HepG2 (cell line): Measurements from ENCODE around the gene AGAP1. TPM values are rescaled to one million over a fixed set of nuclear protein-coding genes. Genes with fewer than 3 reads are reported as not detected.

ENCODE experiments used
- ATF3 ChIP-seq: sonication (generic); formaldehyde crosslinking; IDR thresholded peaks from 2 replicates; pipeline ENCODE4 v1.4.0; 2020; ENCODE audit warnings: missing genetic modification reagents
- CBX1 ChIP-seq: IDR thresholded peaks from one replicate; pipeline ENCODE4 v1.6.1; 2016; ENCODE audit warnings: antibody characterized with exemption, low read depth
- CEBPG ChIP-seq: IDR thresholded peaks from 2 replicates; pipeline ENCODE4 v1.6.1; 2016
- FOXA3 ChIP-seq: IDR thresholded peaks from 2 replicates; pipeline ENCODE4 v1.6.1; 2016; ENCODE audit warnings: missing genetic modification reagents, missing compliant biosample characterization
- GABPB1 ChIP-seq: IDR thresholded peaks from 2 replicates; pipeline ENCODE4 v1.6.1; 2016; ENCODE audit warnings: mild to moderate bottlenecking, missing genetic modification reagents, moderate library complexity, missing compliant biosample characterization
- GATA4 ChIP-seq: sonication (generic); IDR thresholded peaks from 2 replicates; pipeline ENCODE4 v1.6.1; 2016; ENCODE audit warnings: antibody characterized with exemption, low read depth, borderline replicate concordance
- JDP2 ChIP-seq: sonication (generic); formaldehyde crosslinking; IDR thresholded peaks from 2 replicates; pipeline ENCODE4 v1.8.1; 2022; ENCODE audit warnings: missing genetic modification reagents, borderline replicate concordance
- KAT7 ChIP-seq: IDR thresholded peaks from 2 replicates; pipeline ENCODE4 v1.6.1; 2018; ENCODE audit warnings: borderline replicate concordance, missing compliant biosample characterization
- KDM1A ChIP-seq: IDR thresholded peaks from 2 replicates; pipeline ENCODE4 v1.6.1; 2016; ENCODE audit warnings: missing compliant biosample characterization
- MZF1 ChIP-seq: sonication (generic); formaldehyde crosslinking; IDR thresholded peaks from 2 replicates; pipeline ENCODE4 v1.8.1; 2023; ENCODE audit warnings: mild to moderate bottlenecking, missing genetic modification reagents, borderline replicate concordance
- NFE2L2 ChIP-seq: fragments of 150-350 bp; IDR thresholded peaks from 2 replicates; pipeline ENCODE4 v1.6.1; 2014; ENCODE audit warnings: low read length
- NFYB ChIP-seq: sonication (generic); formaldehyde crosslinking; IDR thresholded peaks from 2 replicates; pipeline ENCODE4 v1.4.0; 2020; ENCODE audit warnings: missing genetic modification reagents
- PRDM10 ChIP-seq: sonication (generic); formaldehyde crosslinking; IDR thresholded peaks from 2 replicates; pipeline ENCODE4 v1.4.0; 2020; ENCODE audit warnings: low read depth, missing genetic modification reagents
- RARA ChIP-seq: IDR thresholded peaks from 2 replicates; pipeline ENCODE4 v1.6.1; 2016; ENCODE audit warnings: missing genetic modification reagents, missing compliant biosample characterization
- SAFB2 ChIP-seq: sonication (generic); formaldehyde crosslinking; IDR thresholded peaks from 2 replicates; pipeline ENCODE4 v1.5.1; 2020; ENCODE audit warnings: missing genetic modification reagents, low read depth, mild to moderate bottlenecking, borderline replicate concordance
- SMARCC2 ChIP-seq: fragments of 450-650 bp; IDR thresholded peaks from 2 replicates; pipeline ENCODE4 v1.6.1; 2017; ENCODE audit warnings: antibody characterized with exemption, mild to moderate bottlenecking
- ZBTB3 ChIP-seq: sonication (generic); formaldehyde crosslinking; IDR thresholded peaks from 2 replicates; pipeline ENCODE4 v1.4.0; 2020; ENCODE audit warnings: low read depth, mild to moderate bottlenecking, moderate library complexity, missing genetic modification reagents, borderline replicate concordance
- ZBTB8A ChIP-seq: sonication (generic); formaldehyde crosslinking; IDR thresholded peaks from 2 replicates; pipeline ENCODE4 v1.4.0; 2020; ENCODE audit warnings: mild to moderate bottlenecking, low read depth, missing genetic modification reagents, borderline replicate concordance
- ZFP82 ChIP-seq: sonication (generic); formaldehyde crosslinking; IDR thresholded peaks from 2 replicates; pipeline ENCODE4 v1.5.1; 2020; ENCODE audit warnings: mild to moderate bottlenecking, missing genetic modification reagents, borderline replicate concordance
- ZNF24 ChIP-seq: fragments of 450-650 bp; IDR thresholded peaks from 2 replicates; pipeline ENCODE4 v1.6.1; 2017; ENCODE audit warnings: antibody characterized with exemption, mild to moderate bottlenecking
- ZNF569 ChIP-seq: sonication (generic); formaldehyde crosslinking; IDR thresholded peaks from 2 replicates; pipeline ENCODE4 v1.5.0; 2020; ENCODE audit warnings: mild to moderate bottlenecking, missing genetic modification reagents, moderate library complexity, borderline replicate concordance
- ZNF749 ChIP-seq: sonication (generic); formaldehyde crosslinking; IDR thresholded peaks from 2 replicates; pipeline ENCODE4 v1.8.0; 2022; ENCODE audit warnings: mild to moderate bottlenecking, missing genetic modification reagents, moderate library complexity, borderline replicate concordance
- polyA plus RNA-seq, 8 experiments: library from polyadenylated mRNA; depleted of rRNA in 3 of 8; stranded (reverse) in 7 of 8; unstranded in 1 of 8; fragments of >200 nt; fragmentation: Illumina TruSeq in 4 of 8; extraction: Trizol in 4 of 8; gene quantifications; 2 replicates each; pipeline versions ENCODE4 v1.2.1 to v1.2.3, GENCODE V29; 2011 to 2016; ENCODE audit warnings: low read depth in 4 of 8, missing spikeins in 1 of 8, mixed read lengths in 1 of 8; ENCODE audit not compliant: insufficient read depth in 1 of 8
- total RNA-seq, 5 experiments: library from RNA; depleted of rRNA; stranded (reverse); fragments of >200 nt; fragmentation: Illumina TruSeq; extraction: Trizol; gene quantifications; 2 replicates each; pipeline ENCODE4 v1.2.3, GENCODE V29; 2016; ENCODE audit warnings: low read depth in 1 of 5
- TF ChIP-seq, protein P1 (sequence below): sonication (generic); formaldehyde crosslinking; IDR thresholded peaks from 2 replicates; pipeline ENCODE4 v1.8.1; 2023; ENCODE audit warnings: missing genetic modification reagents, inconsistent platforms, borderline replicate concordance
- TF ChIP-seq, protein P2 (sequence below): sonication (generic); formaldehyde crosslinking; IDR thresholded peaks from 2 replicates; pipeline ENCODE4 v1.5.1; 2020; ENCODE audit warnings: missing genetic modification reagents, mild to moderate bottlenecking, borderline replicate concordance
- TF ChIP-seq, protein P3 (sequence below): sonication (generic); formaldehyde crosslinking; IDR thresholded peaks from 2 replicates; pipeline ENCODE4 v1.5.0; 2020; ENCODE audit warnings: missing genetic modification reagents, mild to moderate bottlenecking, borderline replicate concordance

AGAP1 gene
- total and polyA plus RNA-seq, 2 of the 13 experiments (the other 11 are each of a cell fraction or from before 2014, with no cell fraction given), result 21.2 to 32.7 TPM

- TF ChIP-seq, protein P1, sequence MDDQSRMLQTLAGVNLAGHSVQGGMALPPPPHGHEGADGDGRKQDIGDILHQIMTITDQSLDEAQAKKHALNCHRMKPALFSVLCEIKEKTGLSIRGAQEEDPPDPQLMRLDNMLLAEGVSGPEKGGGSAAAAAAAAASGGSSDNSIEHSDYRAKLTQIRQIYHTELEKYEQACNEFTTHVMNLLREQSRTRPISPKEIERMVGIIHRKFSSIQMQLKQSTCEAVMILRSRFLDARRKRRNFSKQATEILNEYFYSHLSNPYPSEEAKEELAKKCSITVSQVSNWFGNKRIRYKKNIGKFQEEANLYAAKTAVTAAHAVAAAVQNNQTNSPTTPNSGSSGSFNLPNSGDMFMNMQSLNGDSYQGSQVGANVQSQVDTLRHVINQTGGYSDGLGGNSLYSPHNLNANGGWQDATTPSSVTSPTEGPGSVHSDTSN, result no peak
- TF ChIP-seq ZFP82 (CRISPR knock-in tag), result no peak
- TF ChIP-seq ZNF749, result no peak
- peak; percentile 63; the same call in 1 of the 2 replicates for TF ChIP-seq GATA4
- TF ChIP-seq NFE2L2, result no peak
- TF ChIP-seq, protein P2, sequence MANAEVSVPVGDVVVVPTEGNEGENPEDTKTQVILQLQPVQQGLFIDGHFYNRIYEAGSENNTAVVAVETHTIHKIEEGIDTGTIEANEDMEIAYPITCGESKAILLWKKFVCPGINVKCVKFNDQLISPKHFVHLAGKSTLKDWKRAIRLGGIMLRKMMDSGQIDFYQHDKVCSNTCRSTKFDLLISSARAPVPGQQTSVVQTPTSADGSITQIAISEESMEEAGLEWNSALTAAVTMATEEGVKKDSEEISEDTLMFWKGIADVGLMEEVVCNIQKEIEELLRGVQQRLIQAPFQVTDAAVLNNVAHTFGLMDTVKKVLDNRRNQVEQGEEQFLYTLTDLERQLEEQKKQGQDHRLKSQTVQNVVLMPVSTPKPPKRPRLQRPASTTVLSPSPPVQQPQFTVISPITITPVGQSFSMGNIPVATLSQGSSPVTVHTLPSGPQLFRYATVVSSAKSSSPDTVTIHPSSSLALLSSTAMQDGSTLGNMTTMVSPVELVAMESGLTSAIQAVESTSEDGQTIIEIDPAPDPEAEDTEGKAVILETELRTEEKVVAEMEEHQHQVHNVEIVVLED (CRISPR knock-in tag), result peak; percentile 8; the same call in 1 of the 2 replicates
- TF ChIP-seq JDP2 (CRISPR knock-in tag), result no peak
- peak; percentile 91 for TF ChIP-seq RARA (CRISPR knock-in tag)
- peak; percentile 95 for TF ChIP-seq CEBPG
- no peak for TF ChIP-seq ZBTB8A (CRISPR knock-in tag)
- TF ChIP-seq KAT7 (CRISPR knock-in tag), result no peak
- TF ChIP-seq NFYB (CRISPR knock-in tag), result no peak
- no peak for TF ChIP-seq SAFB2 (CRISPR knock-in tag)
- no peak for TF ChIP-seq MZF1
- TF ChIP-seq, protein P3, sequence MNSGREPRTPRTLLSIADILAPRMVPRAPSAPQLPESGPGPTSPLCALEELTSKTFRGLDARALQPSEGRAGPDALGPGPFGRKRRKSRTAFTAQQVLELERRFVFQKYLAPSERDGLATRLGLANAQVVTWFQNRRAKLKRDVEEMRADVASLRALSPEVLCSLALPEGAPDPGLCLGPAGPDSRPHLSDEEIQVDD (CRISPR knock-in tag), result no peak
- TF ChIP-seq PRDM10 (CRISPR knock-in tag), result no peak
- TF ChIP-seq ATF3 (CRISPR knock-in tag), result peak; percentile 44; the same call in 1 of the 2 replicates
- no peak for TF ChIP-seq KDM1A (CRISPR knock-in tag)
- TF ChIP-seq ZNF24, result no peak
- TF ChIP-seq ZNF569 (CRISPR knock-in tag), result no peak
- TF ChIP-seq ZBTB3, result no peak
- TF ChIP-seq CBX1, result no peak
- peak; percentile 79 for TF ChIP-seq FOXA3
- TF ChIP-seq SMARCC2, result no peak
- TF ChIP-seq GABPB1 (CRISPR knock-in tag), result peak; percentile 63; the same call in 1 of the 2 replicates
These were observed 48.9 kb downstream of the AGAP1 start (continued) for GRCh38 chr2:235542733-235543127.
